B cell (primary cell): Measurements from ENCODE around the gene PYGO2. TPM values are rescaled to one million over a fixed set of nuclear protein-coding genes. Genes with fewer than 3 reads are reported as not detected.

Source experiments
- ATAC-seq: fragments of 200-7000 bp; cut with Tn5 transposase; one replicate; pipeline ENCODE4 v1.10.0; 2021; ENCODE audit warnings: low read depth, mild to moderate bottlenecking, moderate number of reproducible peaks, moderate library complexity
- CTCF ChIA-PET: fragments of 350-600 bp; sonication (Branson Sonifier 250); formaldehyde crosslinking; loops from one replicate; lab custom pipeline; 2021; ENCODE audit warnings: antibody characterized with exemption, inconsistent platforms; lab: Charles Lee
- POLR2A ChIA-PET: fragments of 350-600 bp; sonication (Branson Sonifier 250); formaldehyde crosslinking; loops from one replicate; lab custom pipeline; 2021; ENCODE audit warnings: antibody characterized with exemption; lab: Charles Lee
- DNase-seq: peaks from one replicate; pipeline ENCODE4 v3.0.0; 2013
- H2AFZ ChIP-seq: 2 replicates; pipeline ENCODE4 v1.6.1; 2012; ENCODE audit warnings: mild to moderate bottlenecking, low read depth, low read length; ENCODE audit not compliant: insufficient read depth, poor library complexity, severe bottlenecking
- H3K27ac ChIP-seq, 2 donors: 1 replicate in 1 of 2; 2 replicates in 1 of 2; pipeline ENCODE4 v1.5.1; 2012 to 2013; ENCODE audit warnings: low read length in 2 of 2, mild to moderate bottlenecking in 2 of 2, moderate library complexity in 1 of 2
- H3K27me3 ChIP-seq, 4 experiments: fragments of 200-600 bp in 1 of 4; sonication (generic) in 1 of 4; replicated peaks in 1 of 4; 1 replicate in 2 of 4; 2 replicates in 2 of 4; pipeline versions ENCODE4 v1.6.1 to v1.7.0; 2013 to 2016; ENCODE audit warnings: low read length in 3 of 4, mild to moderate bottlenecking in 2 of 4, mixed read lengths in 1 of 4, moderate library complexity in 1 of 4; ENCODE audit not compliant: insufficient read depth in 4 of 4, control insufficient read depth in 3 of 4; ENCODE audit errors: control extremely low read depth in 1 of 4
- H3K36me3 ChIP-seq, 2 experiments: replicated peaks in 1 of 2; 1 replicate in 1 of 2; 2 replicates in 1 of 2; pipeline versions ENCODE4 v1.6.1 to v1.7.1; 2013; ENCODE audit warnings: low read length in 1 of 2; ENCODE audit not compliant: insufficient read depth in 2 of 2, control insufficient read depth in 1 of 2; ENCODE audit errors: control extremely low read depth in 1 of 2, extremely low read depth in 1 of 2
- H3K4me1 ChIP-seq, 2 donors: fragments of 200-600 bp in 1 of 2; sonication (generic) in 1 of 2; 1 replicate in 1 of 2; 2 replicates in 1 of 2; pipeline versions ENCODE4 v1.5.1 to v1.6.1; 2013 to 2017; ENCODE audit warnings: low read length in 2 of 2; ENCODE audit not compliant: control insufficient read depth in 2 of 2, insufficient read depth in 2 of 2
- H3K4me2 ChIP-seq: replicated peaks from 2 replicates; pipeline ENCODE3; 2012; ENCODE audit warnings: mild to moderate bottlenecking, low read depth, low read length; ENCODE audit not compliant: poor library complexity, severe bottlenecking
- H3K4me3 ChIP-seq, 5 experiments: fragments of 200-600 bp in 1 of 5; sonication (generic) in 1 of 5; 1 replicate in 3 of 5; 2 replicates in 2 of 5; pipeline versions ENCODE4 v1.5.1 to v1.7.0; 2011 to 2016; ENCODE audit warnings: low read length in 4 of 5, mild to moderate bottlenecking in 4 of 5, low read depth in 2 of 5, control low read depth in 1 of 5, moderate library complexity in 1 of 5; ENCODE audit not compliant: insufficient read depth in 1 of 5; ENCODE audit errors: control extremely low read depth in 1 of 5, extremely low read depth in 1 of 5
- H3K79me2 ChIP-seq: fragments of 200-600 bp; sonication (generic); one replicate; pipeline ENCODE4 v1.6.0; 2016; ENCODE audit warnings: low read length; ENCODE audit not compliant: control insufficient read depth, insufficient read depth
- H3K9ac ChIP-seq: fragments of 200-600 bp; sonication (generic); 2 replicates; pipeline ENCODE4 v1.6.1; 2017; ENCODE audit warnings: mild to moderate bottlenecking, low read length, moderate library complexity
- H3K9me3 ChIP-seq, 3 donors: one replicate each; pipeline versions ENCODE4 v1.6.1 to v1.7.1; 2013; ENCODE audit warnings: low read length in 2 of 3; ENCODE audit not compliant: control insufficient read depth in 2 of 3, insufficient read depth in 1 of 3; ENCODE audit errors: control extremely low read depth in 1 of 3
- H4K20me1 ChIP-seq: 2 replicates; pipeline ENCODE4 v1.6.0; 2012; ENCODE audit warnings: mild to moderate bottlenecking, low read length; ENCODE audit not compliant: insufficient read depth, control insufficient read depth, poor library complexity, severe bottlenecking
- H3K27ac Mint-ChIP-seq: one replicate; pipeline ENCODE4 v1.8.0; 2021; ENCODE audit warnings: mixed read lengths
- H3K27me3 Mint-ChIP-seq: one replicate; pipeline ENCODE4 v1.8.0; 2021; ENCODE audit warnings: mixed read lengths
- H3K4me1 Mint-ChIP-seq: one replicate; pipeline ENCODE4 v1.8.0; 2021; ENCODE audit warnings: mixed read lengths
- H3K4me3 Mint-ChIP-seq: one replicate; pipeline ENCODE4 v1.8.0; 2021; ENCODE audit warnings: mixed read lengths
- H3K9me3 Mint-ChIP-seq: one replicate; pipeline ENCODE4 v1.8.0; 2022; ENCODE audit warnings: mixed read lengths; ENCODE audit not compliant: insufficient read depth
- EZH2 ChIP-seq: IDR thresholded peaks from 2 replicates; pipeline ENCODE4 v1.6.1; 2012; ENCODE audit warnings: borderline replicate concordance, low read depth, mild to moderate bottlenecking, moderate library complexity, low read length; ENCODE audit not compliant: insufficient read depth, poor library complexity, severe bottlenecking
- WGBS: methylation state at CpG from one replicate; pipeline ENCODE4 v1.1.5; 2013; ENCODE audit warnings: missing lambda C conversion rate; ENCODE audit not compliant: insufficient coverage; 5-methylcytosine and 5-hydroxymethylcytosine counted together
- intact Hi-C: fragments of 100-400 bp; cut with micrococcal nuclease; formaldehyde crosslinking; loops from one replicate; pipeline ENCODE4 v1.10.0; 2022
- polyA plus RNA-seq: library from polyadenylated mRNA; depleted of rRNA; stranded (reverse); fragments of >200 nt; gene quantifications from 2 replicates; pipeline ENCODE4 v1.2.3, GENCODE V29; 2012
- total RNA-seq, 2 donors: library from RNA; stranded (reverse); fragments of 120-200 nt in 1 of 2; gene quantifications; 1 replicate in 1 of 2; 2 replicates in 1 of 2; pipeline versions ENCODE4 v1.2.3 to v1.2.4, GENCODE V29; 2013 to 2022
- TF ChIP-seq, protein P1 (sequence below): fragments of 200-600 bp; IDR thresholded peaks from one replicate; pipeline ENCODE4 v1.8.0; 2022; ENCODE audit warnings: antibody characterized with exemption, mild to moderate bottlenecking

The PYGO2 gene
- total and polyA plus RNA-seq, 2 donors (not counting 1 experiment from before 2014, with no cell fraction given) = 22.2 to 52.7 TPM

DNA sequence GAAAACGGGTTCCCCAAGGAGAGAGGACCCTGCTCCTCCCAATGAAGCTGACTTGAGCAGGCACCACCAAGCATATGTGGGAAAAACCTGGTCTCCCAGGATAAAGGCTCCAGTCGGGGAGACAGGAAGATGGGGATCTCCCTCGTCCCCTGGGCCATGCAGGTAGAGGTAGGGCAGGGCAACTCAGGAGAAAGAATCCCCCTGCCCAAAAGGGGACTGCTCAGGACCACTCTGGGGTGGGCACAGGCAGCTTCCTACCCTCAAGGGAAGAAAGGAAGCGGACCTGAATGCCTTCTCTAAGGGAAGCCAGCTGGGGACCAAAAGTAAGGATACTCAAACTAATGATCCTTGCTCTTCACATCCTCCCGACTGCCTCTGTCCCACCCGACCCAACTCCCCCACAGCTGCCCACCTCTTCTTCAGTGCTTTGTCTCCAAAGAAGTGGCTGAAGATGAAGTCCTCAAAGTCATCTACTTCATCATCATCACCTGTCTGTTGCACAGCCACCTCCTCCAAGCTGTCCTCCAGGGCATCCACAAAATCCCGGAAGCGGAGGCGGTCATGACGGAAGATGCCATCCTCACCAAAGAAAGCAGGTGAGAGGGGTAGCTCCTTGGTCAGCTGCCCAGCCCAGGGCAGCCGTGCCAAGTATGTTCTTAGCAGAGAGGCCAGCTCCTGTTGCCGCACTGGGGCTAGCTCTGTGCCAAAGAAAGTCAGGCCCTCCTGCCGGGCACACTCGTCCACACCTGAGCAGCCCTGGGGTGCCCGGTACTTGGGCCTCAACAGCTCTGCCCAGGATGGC is 16.2 kb downstream of the PYGO2 start:
- Mint-ChIP-seq H3K4me3 (no peak overlapping the region), H3K4me1 (peaks cover 58% of the 10 kb centered on the region), H3K27ac (peak overlapping the region; percentile 89), H3K27me3 (no peaks in the 10 kb centered on the region), H3K9me3 (no peaks in the 10 kb centered on the region)
- no peak overlapping the region for H3K9ac ChIP-seq
- ATAC-seq = no peak
- no peak overlapping the region for H3K4me2 ChIP-seq
- H3K36me3 ChIP-seq = peaks cover 0 to 49% of the 10 kb centered on the region in 2 experiments
- DNase-seq = no peak
- ChIA-PET POLR2A (interaction anchor here (0.8 kb wide), 1 partner anchor 11 kb away, joined by 3 read pairs; the partner anchor contains the start of gene PBXIP1), CTCF (interaction anchor here (0.5 to 2.3 kb wide), 10 partner anchors 9 to 196 kb away, joined by 3 to 9 read pairs (median 6); partner anchors contain the start of genes ADAM15, EFNA4 and PMVK)
- H3K9me3 ChIP-seq = no peaks in the 10 kb centered on the region
- H3K27ac ChIP-seq = peak overlapping the region; percentile 58 to 88
- WGBS = 88% methylated on average over 12 of the region's 15 CpGs
- H2AFZ ChIP-seq = no peak overlapping the region
- H3K27me3 ChIP-seq = no peaks in the 10 kb centered on the region
- H3K4me3 ChIP-seq = no peak overlapping the region
- intact Hi-C loops = no loop called here
- peaks cover 44 to 52% of the 10 kb centered on the region in 2 donors for H3K4me1 ChIP-seq
- H3K79me2 ChIP-seq = peaks cover 22% of the 10 kb centered on the region
- H4K20me1 ChIP-seq = peaks cover 28% of the 10 kb centered on the region
- no peak for TF ChIP-seq EZH2
- TF ChIP-seq, protein P1, sequence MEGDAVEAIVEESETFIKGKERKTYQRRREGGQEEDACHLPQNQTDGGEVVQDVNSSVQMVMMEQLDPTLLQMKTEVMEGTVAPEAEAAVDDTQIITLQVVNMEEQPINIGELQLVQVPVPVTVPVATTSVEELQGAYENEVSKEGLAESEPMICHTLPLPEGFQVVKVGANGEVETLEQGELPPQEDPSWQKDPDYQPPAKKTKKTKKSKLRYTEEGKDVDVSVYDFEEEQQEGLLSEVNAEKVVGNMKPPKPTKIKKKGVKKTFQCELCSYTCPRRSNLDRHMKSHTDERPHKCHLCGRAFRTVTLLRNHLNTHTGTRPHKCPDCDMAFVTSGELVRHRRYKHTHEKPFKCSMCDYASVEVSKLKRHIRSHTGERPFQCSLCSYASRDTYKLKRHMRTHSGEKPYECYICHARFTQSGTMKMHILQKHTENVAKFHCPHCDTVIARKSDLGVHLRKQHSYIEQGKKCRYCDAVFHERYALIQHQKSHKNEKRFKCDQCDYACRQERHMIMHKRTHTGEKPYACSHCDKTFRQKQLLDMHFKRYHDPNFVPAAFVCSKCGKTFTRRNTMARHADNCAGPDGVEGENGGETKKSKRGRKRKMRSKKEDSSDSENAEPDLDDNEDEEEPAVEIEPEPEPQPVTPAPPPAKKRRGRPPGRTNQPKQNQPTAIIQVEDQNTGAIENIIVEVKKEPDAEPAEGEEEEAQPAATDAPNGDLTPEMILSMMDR = no peak
